COR-L47 (cell line): ENCODE data around the gene DIP2A.
A peak's percentile ranks its signal among the peaks of the same experiment; 100 is the strongest.
"Not testable (repeated sequence)": the region's sequence is repeated elsewhere in the genome, so short reads cannot be mapped to it uniquely, and the experiment has no call there.

Experiments used
- DNase-seq: peaks from one replicate; lab custom pipeline; 2025; lab: John Stamatoyannopoulos, UW

Gene DIP2A

GRCh38 chr21:46483300-46484295 is 24.9 kb downstream of the DIP2A start:
- DNase-seq: no peak

- DNase-seq: no peak
These were observed 27.9 kb downstream of the DIP2A start for GRCh38 chr21:46486481-46487126.

- no peak for DNase-seq
These were observed 30.5 kb downstream of the DIP2A start for GRCh38 chr21:46489162-46489663.

- DNase-seq: no peak
These were observed 31.1 kb downstream of the DIP2A start for GRCh38 chr21:46489800-46490199.

- no peak for DNase-seq
These were observed 32.9 kb downstream of the DIP2A start for GRCh38 chr21:46491553-46491952.

GRCh38 chr21:46492851-46493250 is 34.2 kb downstream of the DIP2A start:
- DNase-seq: no peak

GRCh38 chr21:46493828-46494227 is 35.1 kb downstream of the DIP2A start:
- DNase-seq: no peak

GRCh38 chr21:46498335-46499050 is 39.8 kb downstream of the DIP2A start:
- DNase-seq: no peak

- no peak for DNase-seq
These were observed 41.7 kb downstream of the DIP2A start for GRCh38 chr21:46500224-46500861.

GRCh38 chr21:46503922-46504550 is 45.3 kb downstream of the DIP2A start:
- no peak for DNase-seq

- no peak for DNase-seq
These were observed 46.0 kb downstream of the DIP2A start for GRCh38 chr21:46504666-46505065.

- DNase-seq: no peak
These were observed 48.9 kb downstream of the DIP2A start for GRCh38 chr21:46507562-46507961.

- DNase-seq: peak; percentile 5
These were observed 51.2 kb downstream of the DIP2A start for GRCh38 chr21:46509741-46510502.

- no peak for DNase-seq
These were observed 56.4 kb downstream of the DIP2A start for GRCh38 chr21:46515109-46515508.

GRCh38 chr21:46516068-46516467 is 57.4 kb downstream of the DIP2A start:
- no peak for DNase-seq

GRCh38 chr21:46517361-46517760 is 58.7 kb downstream of the DIP2A start:
- no peak for DNase-seq

- no peak for DNase-seq
These were observed 60.4 kb downstream of the DIP2A start for GRCh38 chr21:46518983-46519583.

GRCh38 chr21:46527393-46527792 is 68.7 kb downstream of the DIP2A start:
- not testable (repeated sequence) for DNase-seq

- no peak for DNase-seq
These were observed 69.1 kb downstream of the DIP2A start for GRCh38 chr21:46527801-46528200.

GRCh38 chr21:46532080-46532479 is 73.4 kb downstream of the DIP2A start:
- DNase-seq: no peak
